Measurements from ENCODE around the gene ELOVL7.

DNA sequence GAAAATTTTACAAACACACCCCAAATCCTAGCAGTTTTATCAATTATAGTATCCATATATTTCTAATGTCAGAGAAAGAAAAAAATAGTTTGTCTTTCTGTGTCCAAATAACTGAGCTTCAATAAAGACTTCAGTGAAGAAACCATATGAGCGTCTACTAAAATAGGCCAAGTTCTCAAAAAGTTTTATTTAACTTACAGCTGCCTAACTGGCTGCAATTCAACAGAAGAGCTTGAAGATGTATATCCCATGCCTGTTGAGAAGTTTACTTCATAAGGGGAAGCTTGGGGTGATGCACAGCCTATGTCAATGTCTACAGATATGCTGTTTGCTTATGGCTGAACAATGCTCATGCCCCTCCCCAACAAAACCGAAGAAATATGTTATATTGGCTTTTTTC lies 43.7 kb upstream of the ELOVL7 start:
- no peak for TF ChIP-seq EP300 (IDR thresholded peaks at IDR 0.05)
- TF ChIP-seq, protein P1, sequence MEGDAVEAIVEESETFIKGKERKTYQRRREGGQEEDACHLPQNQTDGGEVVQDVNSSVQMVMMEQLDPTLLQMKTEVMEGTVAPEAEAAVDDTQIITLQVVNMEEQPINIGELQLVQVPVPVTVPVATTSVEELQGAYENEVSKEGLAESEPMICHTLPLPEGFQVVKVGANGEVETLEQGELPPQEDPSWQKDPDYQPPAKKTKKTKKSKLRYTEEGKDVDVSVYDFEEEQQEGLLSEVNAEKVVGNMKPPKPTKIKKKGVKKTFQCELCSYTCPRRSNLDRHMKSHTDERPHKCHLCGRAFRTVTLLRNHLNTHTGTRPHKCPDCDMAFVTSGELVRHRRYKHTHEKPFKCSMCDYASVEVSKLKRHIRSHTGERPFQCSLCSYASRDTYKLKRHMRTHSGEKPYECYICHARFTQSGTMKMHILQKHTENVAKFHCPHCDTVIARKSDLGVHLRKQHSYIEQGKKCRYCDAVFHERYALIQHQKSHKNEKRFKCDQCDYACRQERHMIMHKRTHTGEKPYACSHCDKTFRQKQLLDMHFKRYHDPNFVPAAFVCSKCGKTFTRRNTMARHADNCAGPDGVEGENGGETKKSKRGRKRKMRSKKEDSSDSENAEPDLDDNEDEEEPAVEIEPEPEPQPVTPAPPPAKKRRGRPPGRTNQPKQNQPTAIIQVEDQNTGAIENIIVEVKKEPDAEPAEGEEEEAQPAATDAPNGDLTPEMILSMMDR (IDR thresholded peaks at IDR 0.05), result no peak

Measured in ovary (tissue), 3 donors.